ENCODE measurements around the gene LCN6. TPM values are rescaled to one million over a fixed set of nuclear protein-coding genes. Genes with fewer than 3 reads are reported as not detected.

The LCN6 gene
- total and polyA plus RNA-seq, 2 of the 13 experiments (the other 11 are each of a cell fraction or from before 2014, with no cell fraction given), result not detected

DNA sequence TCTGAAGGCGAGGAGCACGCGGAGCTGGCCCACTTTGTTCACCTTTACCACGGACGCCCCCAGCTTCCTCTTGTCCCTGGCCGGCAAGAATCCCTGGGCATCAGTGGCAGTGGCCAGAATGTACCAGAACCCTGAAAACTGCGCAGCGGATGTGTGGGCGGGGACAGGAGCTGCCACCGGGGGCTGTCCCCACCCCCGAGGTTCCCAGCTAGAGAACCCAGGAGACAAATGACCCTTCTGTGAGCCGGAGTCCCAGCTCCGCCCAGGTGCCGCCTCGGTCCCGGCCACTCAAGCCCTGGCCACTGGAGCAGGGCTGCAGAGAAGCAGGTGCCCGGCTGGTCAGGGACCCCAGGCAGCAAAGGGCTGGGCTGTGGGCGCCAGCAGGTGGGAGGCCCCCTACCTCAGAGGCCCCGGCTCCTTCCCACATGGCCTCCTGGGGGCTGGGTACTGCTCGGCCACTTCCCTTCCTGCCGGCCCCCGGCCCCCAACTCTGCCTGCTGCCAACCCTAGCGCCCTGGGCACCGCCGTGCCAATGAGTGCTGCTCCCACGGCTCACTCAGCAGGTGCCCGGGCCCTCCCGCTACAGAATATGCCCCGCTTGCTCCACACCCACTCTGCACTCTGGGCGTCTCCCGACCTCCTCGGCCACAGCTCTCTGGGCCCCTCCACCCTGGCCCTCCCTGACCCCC, 6.3 kb downstream of the LCN6 start:
- DNase-seq (ENCODE audit: low spot score) (no peak), ATAC-seq (peak; percentile 10), FAIRE-seq (no peak)
- no peak overlapping the region for H3K27ac ChIP-seq (ENCODE audit: extremely low read length, insufficient read depth, low read length)
- no peak overlapping the region for H2AFZ ChIP-seq (ENCODE audit: low read length)
- H3K4me2 ChIP-seq (ENCODE audit: low read depth, low read length), result peak overlapping the region; percentile 58
- no peaks in the 10 kb centered on the region for H4K20me1 ChIP-seq (ENCODE audit: insufficient read depth, low read length)
- BruUV-seq (replicated peaks), result no TSS peak
- H3K79me2 ChIP-seq (ENCODE audit: insufficient read depth, low read length), result no peaks in the 10 kb centered on the region
- in situ Hi-C loops (cut with HindIII; ENCODE audit: extremely low pct_ligation_motif_present, low pct_unique_long_range_greater_than_20kb), result no loop called here
- ChIA-PET POLR2A (interaction anchor here (5.2 kb wide), 1 partner anchor 13 kb away, joined by 27 read pairs; no protein-coding TSS in a partner anchor), CTCF (ENCODE audit: low intra/inter-chr PET ratio, low total read pairs) (no interaction called here)
- WGBS (ENCODE audit: low lambda C conversion rate), result 47% methylated on average over 12 of the region's 32 CpGs
- H3K4me3 ChIP-seq (replicated peaks in 1 of 3; ENCODE audit: insufficient read depth in 1 of 3, low read depth in 2 of 3, low read length in 3 of 3), result peak overlapping the region in 2 of 3 experiments; percentile 6 to 53; a peak in 3 of 6 replicates
- H3K9ac ChIP-seq (ENCODE audit: insufficient read depth, low read depth, low read length), result no peak overlapping the region
- intact Hi-C loops (cut with micrococcal nuclease; ENCODE audit: unreplicated experiment), result no loop called here
- no peaks in the 10 kb centered on the region for H3K9me3 ChIP-seq (ENCODE audit: low read length)
- no peaks in the 10 kb centered on the region for H3K36me3 ChIP-seq (replicated peaks in 1 of 2; ENCODE audit: control insufficient read depth in 1 of 2, insufficient read depth in 2 of 2, low read length in 2 of 2)
- peaks cover 22 to 81% of the 10 kb centered on the region in 2 experiments for H3K27me3 ChIP-seq (ENCODE audit: control insufficient read depth in 1 of 2, insufficient read depth in 2 of 2, low read length in 2 of 2)
- peaks cover 25% of the 10 kb centered on the region for H3K4me1 ChIP-seq (ENCODE audit: insufficient read depth, low read length)
- TF ChIP-seq ZNF510 (CRISPR knock-in tag; IDR thresholded peaks at IDR 0.05; ENCODE audit: low read depth) (no peak), TCF7 (IDR thresholded peaks at IDR 0.05; ENCODE audit: low read depth) (no peak), MEIS1 (CRISPR knock-in tag; IDR thresholded peaks at IDR 0.05; ENCODE audit: borderline replicate concordance) (no peak), RBM22 (optimal IDR thresholded peaks at IDR 0.05; ENCODE audit: low read length) (no peak), KLF9 (CRISPR knock-in tag; IDR thresholded peaks at IDR 0.05; ENCODE audit: low read depth) (no peak), ZBTB7A (CRISPR knock-in tag; IDR thresholded peaks at IDR 0.05) (no peak), HNRNPL (IDR thresholded peaks at IDR 0.05; ENCODE audit: low read depth, low read length) (peak; percentile 71; the same call in 1 of the 2 replicates), ZNF709 (CRISPR knock-in tag; IDR thresholded peaks at IDR 0.05) (no peak), WIZ (CRISPR knock-in tag; IDR thresholded peaks at IDR 0.05) (no peak), ZNF367 (CRISPR knock-in tag; IDR thresholded peaks at IDR 0.05; ENCODE audit: borderline replicate concordance) (no peak)
- TF ChIP-seq, protein P1, sequence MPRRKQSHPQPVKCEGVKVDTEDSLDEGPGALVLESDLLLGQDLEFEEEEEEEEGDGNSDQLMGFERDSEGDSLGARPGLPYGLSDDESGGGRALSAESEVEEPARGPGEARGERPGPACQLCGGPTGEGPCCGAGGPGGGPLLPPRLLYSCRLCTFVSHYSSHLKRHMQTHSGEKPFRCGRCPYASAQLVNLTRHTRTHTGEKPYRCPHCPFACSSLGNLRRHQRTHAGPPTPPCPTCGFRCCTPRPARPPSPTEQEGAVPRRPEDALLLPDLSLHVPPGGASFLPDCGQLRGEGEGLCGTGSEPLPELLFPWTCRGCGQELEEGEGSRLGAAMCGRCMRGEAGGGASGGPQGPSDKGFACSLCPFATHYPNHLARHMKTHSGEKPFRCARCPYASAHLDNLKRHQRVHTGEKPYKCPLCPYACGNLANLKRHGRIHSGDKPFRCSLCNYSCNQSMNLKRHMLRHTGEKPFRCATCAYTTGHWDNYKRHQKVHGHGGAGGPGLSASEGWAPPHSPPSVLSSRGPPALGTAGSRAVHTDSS (CRISPR knock-in tag; conservative IDR thresholded peaks at IDR 0.05), result no peak
- TF ChIP-seq, protein P2, sequence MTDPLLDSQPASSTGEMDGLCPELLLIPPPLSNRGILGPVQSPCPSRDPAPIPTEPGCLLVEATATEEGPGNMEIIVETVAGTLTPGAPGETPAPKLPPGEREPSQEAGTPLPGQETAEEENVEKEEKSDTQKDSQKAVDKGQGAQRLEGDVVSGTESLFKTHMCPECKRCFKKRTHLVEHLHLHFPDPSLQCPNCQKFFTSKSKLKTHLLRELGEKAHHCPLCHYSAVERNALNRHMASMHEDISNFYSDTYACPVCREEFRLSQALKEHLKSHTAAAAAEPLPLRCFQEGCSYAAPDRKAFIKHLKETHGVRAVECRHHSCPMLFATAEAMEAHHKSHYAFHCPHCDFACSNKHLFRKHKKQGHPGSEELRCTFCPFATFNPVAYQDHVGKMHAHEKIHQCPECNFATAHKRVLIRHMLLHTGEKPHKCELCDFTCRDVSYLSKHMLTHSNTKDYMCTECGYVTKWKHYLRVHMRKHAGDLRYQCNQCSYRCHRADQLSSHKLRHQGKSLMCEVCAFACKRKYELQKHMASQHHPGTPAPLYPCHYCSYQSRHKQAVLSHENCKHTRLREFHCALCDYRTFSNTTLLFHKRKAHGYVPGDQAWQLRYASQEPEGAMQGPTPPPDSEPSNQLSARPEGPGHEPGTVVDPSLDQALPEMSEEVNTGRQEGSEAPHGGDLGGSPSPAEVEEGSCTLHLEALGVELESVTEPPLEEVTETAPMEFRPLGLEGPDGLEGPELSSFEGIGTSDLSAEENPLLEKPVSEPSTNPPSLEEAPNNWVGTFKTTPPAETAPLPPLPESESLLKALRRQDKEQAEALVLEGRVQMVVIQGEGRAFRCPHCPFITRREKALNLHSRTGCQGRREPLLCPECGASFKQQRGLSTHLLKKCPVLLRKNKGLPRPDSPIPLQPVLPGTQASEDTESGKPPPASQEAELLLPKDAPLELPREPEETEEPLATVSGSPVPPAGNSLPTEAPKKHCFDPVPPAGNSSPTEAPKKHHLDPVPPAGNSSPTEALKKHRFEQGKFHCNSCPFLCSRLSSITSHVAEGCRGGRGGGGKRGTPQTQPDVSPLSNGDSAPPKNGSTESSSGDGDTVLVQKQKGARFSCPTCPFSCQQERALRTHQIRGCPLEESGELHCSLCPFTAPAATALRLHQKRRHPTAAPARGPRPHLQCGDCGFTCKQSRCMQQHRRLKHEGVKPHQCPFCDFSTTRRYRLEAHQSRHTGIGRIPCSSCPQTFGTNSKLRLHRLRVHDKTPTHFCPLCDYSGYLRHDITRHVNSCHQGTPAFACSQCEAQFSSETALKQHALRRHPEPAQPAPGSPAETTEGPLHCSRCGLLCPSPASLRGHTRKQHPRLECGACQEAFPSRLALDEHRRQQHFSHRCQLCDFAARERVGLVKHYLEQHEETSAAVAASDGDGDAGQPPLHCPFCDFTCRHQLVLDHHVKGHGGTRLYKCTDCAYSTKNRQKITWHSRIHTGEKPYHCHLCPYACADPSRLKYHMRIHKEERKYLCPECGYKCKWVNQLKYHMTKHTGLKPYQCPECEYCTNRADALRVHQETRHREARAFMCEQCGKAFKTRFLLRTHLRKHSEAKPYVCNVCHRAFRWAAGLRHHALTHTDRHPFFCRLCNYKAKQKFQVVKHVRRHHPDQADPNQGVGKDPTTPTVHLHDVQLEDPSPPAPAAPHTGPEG (CRISPR knock-in tag; IDR thresholded peaks at IDR 0.05), result no peak
- TF ChIP-seq, protein P3, sequence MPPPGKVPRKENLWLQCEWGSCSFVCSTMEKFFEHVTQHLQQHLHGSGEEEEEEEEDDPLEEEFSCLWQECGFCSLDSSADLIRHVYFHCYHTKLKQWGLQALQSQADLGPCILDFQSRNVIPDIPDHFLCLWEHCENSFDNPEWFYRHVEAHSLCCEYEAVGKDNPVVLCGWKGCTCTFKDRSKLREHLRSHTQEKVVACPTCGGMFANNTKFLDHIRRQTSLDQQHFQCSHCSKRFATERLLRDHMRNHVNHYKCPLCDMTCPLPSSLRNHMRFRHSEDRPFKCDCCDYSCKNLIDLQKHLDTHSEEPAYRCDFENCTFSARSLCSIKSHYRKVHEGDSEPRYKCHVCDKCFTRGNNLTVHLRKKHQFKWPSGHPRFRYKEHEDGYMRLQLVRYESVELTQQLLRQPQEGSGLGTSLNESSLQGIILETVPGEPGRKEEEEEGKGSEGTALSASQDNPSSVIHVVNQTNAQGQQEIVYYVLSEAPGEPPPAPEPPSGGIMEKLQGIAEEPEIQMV (CRISPR knock-in tag; IDR thresholded peaks at IDR 0.05; ENCODE audit: low read depth), result no peak
- TF ChIP-seq, protein P4, sequence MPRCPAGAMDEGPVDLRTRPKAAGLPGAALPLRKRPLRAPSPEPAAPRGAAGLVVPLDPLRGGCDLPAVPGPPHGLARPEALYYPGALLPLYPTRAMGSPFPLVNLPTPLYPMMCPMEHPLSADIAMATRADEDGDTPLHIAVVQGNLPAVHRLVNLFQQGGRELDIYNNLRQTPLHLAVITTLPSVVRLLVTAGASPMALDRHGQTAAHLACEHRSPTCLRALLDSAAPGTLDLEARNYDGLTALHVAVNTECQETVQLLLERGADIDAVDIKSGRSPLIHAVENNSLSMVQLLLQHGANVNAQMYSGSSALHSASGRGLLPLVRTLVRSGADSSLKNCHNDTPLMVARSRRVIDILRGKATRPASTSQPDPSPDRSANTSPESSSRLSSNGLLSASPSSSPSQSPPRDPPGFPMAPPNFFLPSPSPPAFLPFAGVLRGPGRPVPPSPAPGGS (CRISPR knock-in tag; IDR thresholded peaks at IDR 0.05), result 0 out of 2 replicates have a peak, but pooled peaks have one; percentile 8
